HCT116 (cell line): ENCODE results near the gene CACNA2D2. TPM values are rescaled to one million over a fixed set of nuclear protein-coding genes. Genes with fewer than 3 reads are reported as not detected.

Source experiments
- ATAC-seq: fragments of 200-7000 bp; cut with Tn5 transposase; 2 replicates; pipeline ENCODE4 v1.9.1; 2020; ENCODE audit warnings: mild to moderate bottlenecking, moderate library complexity
- BruUV-seq: library from RNA; stranded (reverse); fragments of 400-500 nt; replicated peaks from 2 replicates; lab custom pipeline; 2021; lab: Mats Ljungman, UMichigan
- CTCF ChIA-PET: fragments of 300-600 bp; sonication (Branson Sonifier 250); formaldehyde crosslinking; loops from one replicate; lab custom pipeline; 2021; ENCODE audit warnings: antibody characterized with exemption; lab: Charles Lee
- POLR2A ChIA-PET: fragments of 300-600, 350-600 bp; sonication (Branson Sonifier 250); formaldehyde crosslinking; loops from one replicate; lab custom pipeline; 2021; ENCODE audit warnings: antibody characterized with exemption; lab: Charles Lee
- RAD21 ChIA-PET, 2 experiments: fragments of 300-600 bp; sonication (Branson Sonifier 250); formaldehyde crosslinking; loops; one replicate each; lab custom pipeline; 2023; ENCODE audit warnings: low total read pairs in 2 of 2; ENCODE audit not compliant: uncharacterized antibody in 2 of 2, unreplicated experiment in 2 of 2, low non-redundant PET in 1 of 2; lab: Charles Lee
- DNase-seq: peaks from one replicate; pipeline ENCODE4 v3.0.0-alpha.2; 2010; ENCODE audit warnings: low read depth, low spot score
- H2AFZ ChIP-seq: fragments of 200-600 bp; shearing (Covaris generic), sonication (generic); 2 replicates; pipeline ENCODE4 v1.6.1; 2017; ENCODE audit warnings: low read depth, mixed run types, mixed read lengths, antibody characterized with exemption, low read length; ENCODE audit not compliant: poor library complexity, severe bottlenecking
- H3K27ac ChIP-seq: 2 replicates; pipeline ENCODE4 v1.5.1; 2012; ENCODE audit warnings: low read depth, low read length
- H3K27me3 ChIP-seq: fragments of 200-600 bp; sonication (generic); 2 replicates; pipeline ENCODE4 v1.6.1; 2016; ENCODE audit warnings: mixed run types, low read length, mixed read lengths; ENCODE audit not compliant: insufficient read depth
- H3K36me3 ChIP-seq, 2 experiments: fragments of 200-500 bp in 1 of 2; fragments of 200-600 bp in 1 of 2; sonication (Bioruptor generic) in 1 of 2; sonication (generic) in 1 of 2; 2 replicates each; pipeline versions ENCODE4 v1.5.1 to v1.6.1; 2014 to 2016; ENCODE audit warnings: low read length in 2 of 2, inconsistent platforms in 1 of 2, mixed read lengths in 1 of 2, mixed run types in 1 of 2; ENCODE audit not compliant: insufficient read depth in 2 of 2, control insufficient read depth in 1 of 2
- H3K4me1 ChIP-seq, 2 experiments: fragments of 200-600 bp in 1 of 2; sonication (generic) in 1 of 2; 2 replicates each; pipeline versions ENCODE4 v1.5.1 to v1.6.1; 2012 to 2017; ENCODE audit warnings: low read length in 2 of 2, inconsistent platforms in 1 of 2, mild to moderate bottlenecking in 1 of 2, mixed read lengths in 1 of 2, mixed run types in 1 of 2, moderate library complexity in 1 of 2; ENCODE audit not compliant: insufficient read depth in 2 of 2, control insufficient read depth in 1 of 2
- H3K4me2 ChIP-seq: fragments of 200-600 bp; sonication (generic); 2 replicates; pipeline ENCODE4 v1.6.1; 2017; ENCODE audit warnings: mixed run types, low read length, mixed read lengths
- H3K4me3 ChIP-seq, 2 experiments: fragments of 200-600 bp in 1 of 2; sonication (generic) in 1 of 2; replicated peaks in 1 of 2; 2 replicates each; pipeline ENCODE4 v1.5.1; 2011 to 2016; ENCODE audit warnings: low read length in 2 of 2, control low read depth in 1 of 2, low read depth in 1 of 2, mild to moderate bottlenecking in 1 of 2, mixed read lengths in 1 of 2, mixed run types in 1 of 2
- H3K79me2 ChIP-seq: fragments of 200-600 bp; sonication (generic); 2 replicates; pipeline ENCODE4 v1.6.1; 2017; ENCODE audit warnings: mild to moderate bottlenecking, mixed run types, low read length, moderate library complexity, mixed read lengths; ENCODE audit not compliant: insufficient read depth
- H3K9ac ChIP-seq: fragments of 200-600 bp; sonication (generic); 2 replicates; pipeline ENCODE4 v1.6.1; 2016; ENCODE audit warnings: low read length, mixed read lengths
- H3K9me2 ChIP-seq: fragments of 200-600 bp; sonication (generic), shearing (Covaris generic); 2 replicates; pipeline ENCODE4 v1.6.1; 2017; ENCODE audit warnings: mixed run types, mild to moderate bottlenecking, moderate library complexity; ENCODE audit not compliant: insufficient read depth
- H3K9me3 ChIP-seq, 2 experiments: fragments of 200-500 bp in 1 of 2; fragments of 200-600 bp in 1 of 2; sonication (Bioruptor generic) in 1 of 2; sonication (generic) in 1 of 2; 2 replicates each; pipeline ENCODE4 v1.6.1; 2014 to 2017; ENCODE audit warnings: low read length in 2 of 2, mixed read lengths in 2 of 2, inconsistent platforms in 1 of 2, low read depth in 1 of 2, mild to moderate bottlenecking in 1 of 2, mixed run types in 1 of 2, moderate library complexity in 1 of 2; ENCODE audit not compliant: control insufficient read depth in 1 of 2, insufficient read depth in 1 of 2
- H4K20me1 ChIP-seq: fragments of 200-600 bp; sonication (generic), shearing (Covaris generic); 2 replicates; pipeline ENCODE4 v1.6.1; 2017; ENCODE audit warnings: mixed run types, mild to moderate bottlenecking, moderate library complexity; ENCODE audit not compliant: insufficient read depth
- EGR1 ChIP-seq: IDR thresholded peaks from 2 replicates; pipeline ENCODE4 v1.6.1; 2012; ENCODE audit warnings: low read depth
- ELF1 ChIP-seq: IDR thresholded peaks from 2 replicates; pipeline ENCODE4 v1.6.1; 2012; ENCODE audit warnings: low read depth, borderline replicate concordance
- EZH2 ChIP-seq: fragments of 200-600 bp; sonication (generic); IDR thresholded peaks from 2 replicates; pipeline ENCODE4 v1.6.1; 2017; ENCODE audit warnings: antibody characterized with exemption, mixed run types
- EZH2phosphoT487 ChIP-seq: fragments of 200-600 bp; IDR thresholded peaks from 2 replicates; pipeline ENCODE4 v1.6.1; 2018; ENCODE audit warnings: antibody characterized with exemption, borderline replicate concordance
- FOSL1 ChIP-seq: IDR thresholded peaks from 2 replicates; pipeline ENCODE4 v1.6.1; 2012; ENCODE audit warnings: low read depth
- JUND ChIP-seq: IDR thresholded peaks from 2 replicates; pipeline ENCODE4 v1.6.1; 2012
- SRF ChIP-seq: IDR thresholded peaks from 2 replicates; pipeline ENCODE4 v1.6.1; 2012; ENCODE audit warnings: low read depth
- YY1 ChIP-seq: IDR thresholded peaks from 2 replicates; pipeline ENCODE4 v1.6.1; 2011; ENCODE audit warnings: low read length, low read depth, moderate library complexity, mild to moderate bottlenecking; ENCODE audit not compliant: insufficient replicate concordance; ENCODE audit errors: extremely low read depth
- ZBTB33 ChIP-seq: IDR thresholded peaks from 2 replicates; pipeline ENCODE4 v1.6.1; 2011; ENCODE audit warnings: mild to moderate bottlenecking, low read length, moderate library complexity; ENCODE audit not compliant: insufficient replicate concordance; ENCODE audit errors: extremely low read depth
- intact Hi-C: fragments of 100-400 bp; cut with micrococcal nuclease; formaldehyde crosslinking; loops from 2 replicates; pipeline ENCODE4 v1.10.0; 2022
- total RNA-seq: library from RNA; stranded (reverse); gene quantifications from one replicate; pipeline ENCODE4 v1.2.1, GENCODE V29; 2021; ENCODE audit not compliant: unreplicated experiment

The CACNA2D2 gene
- total RNA-seq, 1 experiment from 2014 or later, result 10.2 TPM

GRCh38 chr3:50373146-50374051, 130.0 kb downstream of the CACNA2D2 start:
- ATAC-seq, result no peak
- Histone ChIP-seq H3K9ac (no peak overlapping the region), H4K20me1 (no peaks in the 10 kb centered on the region), H3K4me1 (peaks cover 4 to 10% of the 10 kb centered on the region in 2 experiments; a peak in 2 of 4 replicates), H3K27me3 (no peaks in the 10 kb centered on the region), H3K36me3 (no peaks in the 10 kb centered on the region), H3K9me2 (no peaks in the 10 kb centered on the region), H3K9me3 (no peaks in the 10 kb centered on the region), H3K79me2 (no peaks in the 10 kb centered on the region), H2AFZ (no peak overlapping the region), H3K4me2 (no peak overlapping the region), H3K27ac (no peak overlapping the region), H3K4me3 (no peak overlapping the region)
- RAD21 ChIA-PET, result no interaction called here
- TF ChIP-seq EZH2, result no peak
- no peak for TF ChIP-seq EGR1
- TF ChIP-seq FOSL1, result no peak
- no peak for TF ChIP-seq EZH2phosphoT487
- TF ChIP-seq JUND, result no peak
- TF ChIP-seq ELF1, result no peak
- no peak for TF ChIP-seq YY1
- TF ChIP-seq SRF, result no peak
- no peak for TF ChIP-seq ZBTB33
- CTCF ChIA-PET, result no interaction called here
- DNase-seq, result no peak
- POLR2A ChIA-PET, result no interaction called here
- intact Hi-C loops, result no loop called here
- BruUV-seq, result no TSS peak
